ENCODE results near the gene PRPF40A. TPM values are rescaled to one million over a fixed set of nuclear protein-coding genes. Genes with fewer than 3 reads are reported as not detected.
A peak's percentile ranks its signal among the peaks of the same experiment; 100 is the strongest.

Gene PRPF40A
- total RNA-seq, 4 donors from 2014 or later: 55.4 to 72.7 (median 68.6) TPM

- H3K27ac ChIP-seq: no peak overlapping the region
- WGBS, 2 donors (ENCODE audit: low coverage in 1 of 2): 100% methylated on average over 1 of the region's 2 CpGs; no CpG with 5 or more reads in 1 of the 2 donors
- H3K4me3 ChIP-seq: no peak overlapping the region
- no peaks in the 10 kb centered on the region for H3K9me3 ChIP-seq
- ATAC-seq: no peak
- no peak for TF ChIP-seq POLR2AphosphoS5 (IDR thresholded peaks at IDR 0.05)
- no peak for TF ChIP-seq CTCF (IDR thresholded peaks at IDR 0.05)
- no peak for TF ChIP-seq POLR2A (IDR thresholded peaks at IDR 0.05)
- H3K27me3 ChIP-seq: no peaks in the 10 kb centered on the region
- peaks cover 0 to 10% (median 0%) of the 10 kb centered on the region in 3 donors for H3K4me1 ChIP-seq
- peaks cover 0 to 37% of the 10 kb centered on the region in 2 donors for H3K36me3 ChIP-seq
These were observed 93.5 kb downstream of the PRPF40A start for GRCh38 chr2:152623775-152624174.

- ATAC-seq: no peak
- no peaks in the 10 kb centered on the region for H3K27me3 ChIP-seq
- no peak overlapping the region for H3K4me3 ChIP-seq
- H3K27ac ChIP-seq: no peak overlapping the region
- no peak for TF ChIP-seq EP300 (IDR thresholded peaks at IDR 0.05)
- TF ChIP-seq POLR2AphosphoS5 (IDR thresholded peaks at IDR 0.05): no peak
- no peak for TF ChIP-seq CTCF (IDR thresholded peaks at IDR 0.05)
- no peak for TF ChIP-seq POLR2A (IDR thresholded peaks at IDR 0.05)
- H3K9me3 ChIP-seq: no peaks in the 10 kb centered on the region
- peaks cover 0 to 36% of the 10 kb centered on the region in 2 donors for H3K36me3 ChIP-seq
- H3K4me1 ChIP-seq: peaks cover 0 to 10% (median 0%) of the 10 kb centered on the region in 3 donors
- WGBS, 2 donors (ENCODE audit: low coverage in 1 of 2): 77 to 94% methylated on average over 3 to 7 of the region's 13 CpGs
These were observed 94.1 kb downstream of the PRPF40A start for GRCh38 chr2:152623076-152623740.

GRCh38 chr2:152622219-152622618 is 95.0 kb downstream of the PRPF40A start:
- Histone ChIP-seq H3K4me1 (peaks cover 0 to 5% (median 0%) of the 10 kb centered on the region in 3 donors), H3K4me3 (no peak overlapping the region), H3K36me3 (peaks cover 0 to 44% of the 10 kb centered on the region in 2 donors), H3K27ac (no peak overlapping the region), H3K9me3 (no peaks in the 10 kb centered on the region), H3K27me3 (no peaks in the 10 kb centered on the region)
- 49 to 74% methylated on average over 3 of the region's 3 CpGs for WGBS, 2 donors (ENCODE audit: low coverage in 1 of 2)
- TF ChIP-seq CTCF (IDR thresholded peaks at IDR 0.05) (no peak), EP300 (IDR thresholded peaks at IDR 0.05) (no peak), POLR2A (IDR thresholded peaks at IDR 0.05) (no peak), POLR2AphosphoS5 (IDR thresholded peaks at IDR 0.05) (no peak)
- ATAC-seq: no peak

GRCh38 chr2:152620985-152621384 is 96.3 kb downstream of the PRPF40A start:
- Histone ChIP-seq H3K36me3 (peaks cover 0 to 51% of the 10 kb centered on the region in 2 donors), H3K4me3 (no peak overlapping the region), H3K27ac (no peak overlapping the region), H3K27me3 (no peaks in the 10 kb centered on the region), H3K4me1 (no peaks in the 10 kb centered on the region), H3K9me3 (no peaks in the 10 kb centered on the region)
- WGBS, 2 donors (ENCODE audit: low coverage in 1 of 2): 91 to 96% methylated on average over 1 to 8 of the region's 9 CpGs
- ATAC-seq: no peak
- TF ChIP-seq POLR2A (IDR thresholded peaks at IDR 0.05) (no peak), EP300 (IDR thresholded peaks at IDR 0.05) (no peak), CTCF (IDR thresholded peaks at IDR 0.05) (no peak), POLR2AphosphoS5 (IDR thresholded peaks at IDR 0.05) (no peak)

GRCh38 chr2:152620208-152620607 is 97.1 kb downstream of the PRPF40A start:
- Histone ChIP-seq H3K9me3 (no peaks in the 10 kb centered on the region), H3K4me3 (no peak overlapping the region), H3K27me3 (no peaks in the 10 kb centered on the region), H3K4me1 (no peaks in the 10 kb centered on the region), H3K27ac (peak overlapping the region in 3 of 4 donors; percentile 10 to 67 (median 28)), H3K36me3 (peaks cover 0 to 59% of the 10 kb centered on the region in 2 donors)
- no peak for ATAC-seq
- no peak for TF ChIP-seq EP300 (IDR thresholded peaks at IDR 0.05)
- no peak for TF ChIP-seq POLR2A (IDR thresholded peaks at IDR 0.05)
- TF ChIP-seq POLR2AphosphoS5 (IDR thresholded peaks at IDR 0.05): peak; percentile 70
- 26 to 30% methylated on average over 7 of the region's 7 CpGs for WGBS, 2 donors (ENCODE audit: low coverage in 1 of 2)

All from gastroesophageal sphincter (tissue), 4 donors.